Adrenal gland (tissue), 12 donors: ENCODE data around the gene ARHGAP8. TPM values are rescaled to one million over a fixed set of nuclear protein-coding genes. Genes with fewer than 3 reads are reported as not detected.
"Not testable (repeated sequence)": the region's sequence is repeated elsewhere in the genome, so short reads cannot be mapped to it uniquely, and the experiment has no call there.

Experiments
- DNase-seq, 7 donors: peaks; one replicate each; pipeline ENCODE4 v3.0.0-alpha.2; 2019 to 2020
- H3K27ac ChIP-seq, 5 donors: fragments of 200-600 bp; sonication (generic) in 4 of 5; 1 replicate in 3 of 5; 2 replicates in 2 of 5; pipeline versions ENCODE4 v1.5.1 to v1.8.0; 2016 to 2020; ENCODE audit warnings: mild to moderate bottlenecking in 1 of 5
- H3K27me3 ChIP-seq: fragments of 200-600 bp; 2 replicates; pipeline ENCODE4 v1.8.0; 2021
- H3K36me3 ChIP-seq, 2 donors: fragments of 200-600 bp; replicated peaks in 1 of 2; 1 replicate in 1 of 2; 2 replicates in 1 of 2; pipeline versions ENCODE4 v1.5.1 to v1.8.0; 2018 to 2022
- H3K4me1 ChIP-seq, 2 donors: fragments of 200-600 bp; replicated peaks in 1 of 2; 1 replicate in 1 of 2; 2 replicates in 1 of 2; pipeline versions ENCODE4 v1.5.1 to v1.8.0; 2018 to 2021
- H3K4me3 ChIP-seq, 4 donors: fragments of 200-600 bp; sonication (generic) in 3 of 4; one replicate each; pipeline ENCODE4 v1.5.1; 2016 to 2018
- H3K9me3 ChIP-seq, 3 donors: fragments of 200-600 bp; sonication (generic) in 1 of 3; replicated peaks in 1 of 3; 1 replicate in 2 of 3; 2 replicates in 1 of 3; pipeline versions ENCODE4 v1.5.1 to v1.8.0; 2016 to 2021
- POLR2A ChIP-seq, 2 donors: fragments of 450-650 bp; IDR thresholded peaks; one replicate each; pipeline ENCODE4 v1.6.1; 2017; ENCODE audit warnings: antibody characterized with exemption in 2 of 2, mild to moderate bottlenecking in 2 of 2, moderate library complexity in 1 of 2
- WGBS, 4 donors: extraction: QIAGEN DNeasy Blood & Tissue Kit in 2 of 4; methylation state at CpG; one replicate each; pipeline versions ENCODE4 v1.1.5 to v1.1.7; 2013 to 2017; 5-methylcytosine and 5-hydroxymethylcytosine counted together
- intact Hi-C, 2 donors: fragments of 100-400 bp; cut with DNase I; formaldehyde crosslinking; loops; one replicate each; pipeline versions ENCODE4 v1.14.1 to v1.15.0; 2022 to 2023
- polyA plus RNA-seq, 3 donors: library from polyadenylated mRNA; stranded (reverse); fragments of 200-250 nt in 2 of 3; fragments of 350-450 nt in 1 of 3; fragmentation: Illumina TruSeq in 1 of 3; extraction: RNeasy Lipid Tissue Mini Kit (QIAGEN cat#74804) in 1 of 3; gene quantifications; one replicate each; pipeline ENCODE4 v1.2.3, GENCODE V29; 2013 to 2014
- total RNA-seq, 9 donors: library from RNA; depleted of rRNA in 4 of 9; stranded (reverse); fragments of >200 nt in 4 of 9; fragments of 120-200 nt in 1 of 9; fragmentation: NEBNext Ultra II Directional in 1 of 9; extraction: Animal tissue kit (Norgen Biotek cat#: 25700) in 1 of 9; gene quantifications; one replicate each; pipeline versions ENCODE4 v1.1.0 to v1.2.4, GENCODE V29; 2013 to 2023
- TF ChIP-seq, protein P1 (sequence below), 6 experiments: fragments of 450-650 bp in 4 of 6; fragments of 200-600 bp in 2 of 6; sonication (generic) in 1 of 6; IDR thresholded peaks; 1 replicate in 5 of 6; 2 replicates in 1 of 6; pipeline versions ENCODE4 v1.5.1 to v1.8.0; 2016 to 2021; ENCODE audit warnings: antibody characterized with exemption in 6 of 6, mild to moderate bottlenecking in 2 of 6, moderate library complexity in 1 of 6
- donor health status: healthy with polysubstance abuse.
- donor health status: Bipolar disorder and iron deficiency.
- donor health status: DM: yes; HTN: yes; CAD: no.
- donor health status: DM: no; HTN: no; CAD: no.
- donor health status: DM: no; HTN: no; CAD: no.
- donor health status: DM: yes; HTN: yes; CAD: no.

The ARHGAP8 gene
- total and polyA plus RNA-seq, 12 donors, result 0.12 to 17.8 (median 1.1) TPM

DNA sequence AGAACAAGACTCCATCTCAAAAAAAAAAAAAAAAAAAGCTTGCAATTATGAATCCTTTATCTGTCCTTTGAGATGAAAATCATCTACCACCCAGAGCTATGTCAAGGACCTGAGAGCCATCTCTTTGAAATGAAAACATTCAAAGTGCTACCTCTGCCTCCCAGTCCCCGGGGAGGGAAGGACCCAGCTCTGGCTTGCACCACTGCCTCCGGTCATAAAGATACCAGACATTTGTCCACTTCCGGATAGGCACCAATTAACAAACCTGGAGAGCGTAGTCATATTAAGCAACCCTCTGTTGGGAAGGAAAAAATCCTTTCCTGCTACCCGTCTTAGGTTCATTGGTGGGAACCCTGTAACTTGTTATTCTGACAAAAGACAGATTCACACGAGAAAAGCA lies 98.6 kb downstream of the ARHGAP8 start:
- Histone ChIP-seq H3K9me3 (no peaks in the 10 kb centered on the region), H3K36me3 (no peaks in the 10 kb centered on the region), H3K4me1 (no peaks in the 10 kb centered on the region), H3K27ac (no peak overlapping the region), H3K4me3 (no peak overlapping the region), H3K27me3 (no peaks in the 10 kb centered on the region)
- no peak for DNase-seq
- TF ChIP-seq POLR2A (IDR thresholded peaks at IDR 0.05), result no peak
- TF ChIP-seq, protein P1, sequence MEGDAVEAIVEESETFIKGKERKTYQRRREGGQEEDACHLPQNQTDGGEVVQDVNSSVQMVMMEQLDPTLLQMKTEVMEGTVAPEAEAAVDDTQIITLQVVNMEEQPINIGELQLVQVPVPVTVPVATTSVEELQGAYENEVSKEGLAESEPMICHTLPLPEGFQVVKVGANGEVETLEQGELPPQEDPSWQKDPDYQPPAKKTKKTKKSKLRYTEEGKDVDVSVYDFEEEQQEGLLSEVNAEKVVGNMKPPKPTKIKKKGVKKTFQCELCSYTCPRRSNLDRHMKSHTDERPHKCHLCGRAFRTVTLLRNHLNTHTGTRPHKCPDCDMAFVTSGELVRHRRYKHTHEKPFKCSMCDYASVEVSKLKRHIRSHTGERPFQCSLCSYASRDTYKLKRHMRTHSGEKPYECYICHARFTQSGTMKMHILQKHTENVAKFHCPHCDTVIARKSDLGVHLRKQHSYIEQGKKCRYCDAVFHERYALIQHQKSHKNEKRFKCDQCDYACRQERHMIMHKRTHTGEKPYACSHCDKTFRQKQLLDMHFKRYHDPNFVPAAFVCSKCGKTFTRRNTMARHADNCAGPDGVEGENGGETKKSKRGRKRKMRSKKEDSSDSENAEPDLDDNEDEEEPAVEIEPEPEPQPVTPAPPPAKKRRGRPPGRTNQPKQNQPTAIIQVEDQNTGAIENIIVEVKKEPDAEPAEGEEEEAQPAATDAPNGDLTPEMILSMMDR (IDR thresholded peaks at IDR 0.05), result no peak
- WGBS, 4 donors, result 70 to 86% (median 77%) methylated on average over 6 of the region's 6 CpGs
- intact Hi-C loops, result no loop called here

DNA sequence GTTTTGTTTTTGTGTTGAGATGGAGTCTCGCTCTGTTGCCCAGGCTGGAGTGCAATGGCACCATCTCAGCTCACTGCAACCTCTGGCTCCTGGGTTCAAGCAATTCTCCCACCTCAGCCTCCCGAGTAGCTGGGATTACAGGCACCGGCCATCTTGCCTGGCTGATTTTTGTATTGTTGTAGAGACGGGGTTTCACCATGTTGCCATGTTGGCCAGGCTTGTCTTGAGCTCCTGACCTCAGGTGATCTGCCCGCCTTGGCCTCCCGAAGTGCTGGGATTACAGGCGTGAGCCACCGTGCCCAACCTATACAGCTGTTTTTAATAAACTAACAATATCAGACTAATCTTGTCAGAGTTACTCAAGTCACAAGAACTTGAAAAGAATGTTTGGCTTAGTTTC lies 102.3 kb downstream of the ARHGAP8 start:
- WGBS, 4 donors, result 92 to 98% (median 93%) methylated on average over 8 of the region's 8 CpGs

DNA sequence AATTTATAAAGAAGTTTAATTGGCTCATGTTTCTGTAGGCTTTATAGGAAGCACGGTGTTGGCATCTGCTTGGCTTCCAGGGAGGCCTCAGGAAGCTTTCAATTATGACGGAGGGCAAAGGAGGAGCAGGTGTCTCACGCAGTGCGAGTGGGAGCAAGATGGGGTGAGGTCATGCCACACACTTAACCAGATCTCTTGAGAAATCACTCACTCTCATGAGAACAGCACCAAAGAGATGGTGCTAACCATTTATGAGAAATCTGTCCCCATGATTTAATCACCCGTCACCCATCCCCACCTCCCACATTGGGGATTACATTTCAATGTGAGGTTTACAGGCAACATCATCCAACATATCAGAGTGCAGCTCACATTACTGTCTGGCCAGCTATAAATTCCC lies 103.5 kb downstream of the ARHGAP8 start:
- 91 to 97% (median 91%) methylated on average over 4 to 5 of the region's 5 CpGs for WGBS, 4 donors
- Histone ChIP-seq H3K4me1 (no peaks in the 10 kb centered on the region), H3K36me3 (no peaks in the 10 kb centered on the region), H3K27ac (no peak overlapping the region), H3K4me3 (no peak overlapping the region), H3K27me3 (no peaks in the 10 kb centered on the region), H3K9me3 (no peaks in the 10 kb centered on the region)
- no peak for TF ChIP-seq POLR2A (IDR thresholded peaks at IDR 0.05)
- TF ChIP-seq, protein P1 (IDR thresholded peaks at IDR 0.05), result no peak
- intact Hi-C loops, result no loop called here
- DNase-seq, result peak in 1 of 7 donors; percentile 3

More for the DNA sequence above, 102.3 kb downstream of the ARHGAP8 start:
- H3K36me3 ChIP-seq, H3K27me3 ChIP-seq, H3K27ac ChIP-seq, intact Hi-C loops, H3K4me3 ChIP-seq, H3K9me3 ChIP-seq, H3K4me1 ChIP-seq: not testable (repeated sequence)
- peak in 1 of 7 donors; percentile 6 for DNase-seq

DNA sequence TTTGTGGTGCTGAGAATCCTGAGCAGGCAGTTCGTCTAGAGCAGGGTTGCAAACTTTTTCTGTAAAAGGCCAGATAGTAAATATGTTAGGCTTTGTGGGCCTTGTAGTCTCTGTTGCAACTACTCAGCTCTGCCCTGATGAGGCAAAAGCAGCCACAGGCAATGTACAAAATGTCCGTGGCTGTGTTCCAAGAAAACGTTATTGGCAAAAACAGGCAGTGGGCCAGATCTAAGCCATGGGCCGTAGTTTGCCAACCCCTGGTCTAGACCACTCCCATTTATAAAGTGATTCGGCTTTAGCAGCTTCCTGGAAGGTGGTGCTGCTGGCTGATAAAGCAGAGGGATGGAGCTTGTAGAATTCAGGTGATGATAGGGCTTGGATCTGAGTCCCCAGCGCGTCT lies 106.4 kb downstream of the ARHGAP8 start:
- H3K36me3 ChIP-seq, intact Hi-C loops, H3K4me3 ChIP-seq, H3K9me3 ChIP-seq, H3K4me1 ChIP-seq, H3K27me3 ChIP-seq: not testable (repeated sequence)
- H3K27ac ChIP-seq, result peak overlapping the region in 1 of 5 donors; percentile 26
- DNase-seq, result peak in 2 of 7 donors; percentile 41 to 78
- WGBS, 4 donors, result 52 to 63% (median 54%) methylated on average over 6 to 7 of the region's 7 CpGs

DNA sequence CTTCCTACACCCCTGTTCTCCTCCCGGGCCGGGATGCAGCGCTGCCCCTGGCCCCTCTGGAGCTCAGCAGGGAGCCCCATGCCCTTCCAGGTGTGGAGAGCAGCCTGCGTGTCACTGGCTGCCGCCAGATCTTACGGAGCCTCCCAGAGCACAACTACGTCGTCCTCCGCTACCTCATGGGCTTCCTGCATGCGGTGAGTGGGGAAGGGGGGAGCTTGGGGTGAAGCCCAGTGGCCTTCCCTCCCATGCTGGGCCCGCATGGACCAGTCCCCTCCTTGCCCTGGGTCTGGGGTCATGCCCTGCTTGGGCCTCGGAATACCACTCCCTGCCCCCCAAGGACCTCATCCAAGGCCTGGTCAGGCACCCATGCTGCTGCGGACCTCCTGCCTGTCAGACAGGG lies 107.3 kb downstream of the ARHGAP8 start:
- Histone ChIP-seq H3K9me3 (no peaks in the 10 kb centered on the region), H3K4me3 (no peak overlapping the region), H3K36me3 (no peaks in the 10 kb centered on the region), H3K27me3 (no peaks in the 10 kb centered on the region), H3K27ac (peak overlapping the region in 1 of 5 donors; percentile 26), H3K4me1 (no peaks in the 10 kb centered on the region)
- intact Hi-C loops, result no loop called here
- WGBS, 4 donors, result 89 to 97% (median 91%) methylated on average over 10 to 13 of the region's 13 CpGs; no CpG with 5 or more reads in 1 of the 4 donors
- no peak for DNase-seq
- no peak for TF ChIP-seq POLR2A (IDR thresholded peaks at IDR 0.05)

DNA sequence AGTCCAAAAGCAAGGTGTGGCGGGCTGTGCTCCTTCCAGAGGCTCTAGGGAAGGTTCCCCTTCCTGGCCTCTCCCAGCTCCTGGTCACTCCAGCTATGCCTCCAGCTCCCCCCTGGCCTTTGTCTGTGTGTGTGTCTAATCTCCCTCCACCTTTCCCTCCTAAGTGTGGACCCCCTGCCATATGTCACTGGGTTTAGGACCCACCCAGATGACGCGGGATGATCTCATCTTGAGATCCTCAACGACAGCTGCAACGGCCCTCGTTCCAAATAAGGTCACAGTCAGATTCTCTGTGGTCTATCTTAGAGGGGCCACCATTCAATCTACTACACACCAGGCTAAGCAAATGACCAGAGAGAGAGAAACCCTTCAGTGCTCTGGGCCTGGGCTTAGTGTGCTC lies 107.9 kb downstream of the ARHGAP8 start:
- H3K4me1 ChIP-seq, result no peaks in the 10 kb centered on the region
- H3K27me3 ChIP-seq, result no peaks in the 10 kb centered on the region
- intact Hi-C loops, result no loop called here
- no peaks in the 10 kb centered on the region for H3K9me3 ChIP-seq
- TF ChIP-seq, protein P1 (IDR thresholded peaks at IDR 0.05), result no peak
- no peak for TF ChIP-seq POLR2A (IDR thresholded peaks at IDR 0.05)
- no peak overlapping the region for H3K4me3 ChIP-seq
- no peaks in the 10 kb centered on the region for H3K36me3 ChIP-seq
- no peak for DNase-seq
- 78 to 100% (median 81%) methylated on average over 3 to 6 of the region's 6 CpGs for WGBS, 4 donors
- H3K27ac ChIP-seq, result no peak overlapping the region
